Bone marrow (tissue), 2 donors: Measurements from ENCODE around the gene ITGAL.
"Not testable (repeated sequence)": the region's sequence is repeated elsewhere in the genome, so short reads cannot be mapped to it uniquely, and the experiment has no call there.

Experiments used
- DNase-seq, 2 donors: peaks; one replicate each; lab custom pipeline; 2025; lab: John Stamatoyannopoulos, UW

ITGAL gene

GRCh38 chr16:30472328-30472942 is at the start of gene ITGAL:
TSS of gene ITGAL (plus strand) at chr16:30472742. CDS start at chr16:30472838, 96 bp downstream.
- peak; percentile 32 to 86 for DNase-seq

GRCh38 chr16:30428055-30428454 is 44.5 kb upstream of the ITGAL start:
- DNase-seq, result no peak

GRCh38 chr16:30429418-30429677 is 43.2 kb upstream of the ITGAL start:
- no peak for DNase-seq

- DNase-seq, result peak; percentile 63 to 99
These were observed 42.7 kb upstream of the ITGAL start, which contains the start of gene DCTPP1 for GRCh38 chr16:30429678-30430427. TSS of gene DCTPP1 (minus strand) at chr16:30430030. CDS start at chr16:30429980, 50 bp downstream.

- DNase-seq, result no peak
These were observed 42.0 kb upstream of the ITGAL start for GRCh38 chr16:30430428-30430970.

- no peak for DNase-seq
These were observed 37.7 kb upstream of the ITGAL start for GRCh38 chr16:30434852-30435251.

- DNase-seq, result no peak
These were observed 35.0 kb upstream of the ITGAL start for GRCh38 chr16:30437511-30438046.

GRCh38 chr16:30438835-30439234 is 33.7 kb upstream of the ITGAL start:
- DNase-seq, result no peak

GRCh38 chr16:30439720-30440348 is 32.7 kb upstream of the ITGAL start:
- DNase-seq, result peak in 1 of 2 donors; percentile 22

GRCh38 chr16:30443631-30444030 is 28.9 kb upstream of the ITGAL start:
- no peak for DNase-seq

- no peak for DNase-seq
These were observed 28.1 kb upstream of the ITGAL start for GRCh38 chr16:30444231-30445148.

GRCh38 chr16:30445149-30445407 is 27.5 kb upstream of the ITGAL start:
- no peak for DNase-seq

- peak; percentile 85 to 94 for DNase-seq
These were observed 26.9 kb upstream of the ITGAL start, which contains the start of gene SEPHS2 for GRCh38 chr16:30445408-30446202. TSS of gene SEPHS2 (minus strand) at chr16:30445874. CDS start at chr16:30445727, 147 bp downstream.

GRCh38 chr16:30446203-30446595 is 26.3 kb upstream of the ITGAL start:
- DNase-seq, result no peak

GRCh38 chr16:30447512-30448226 is 24.9 kb upstream of the ITGAL start:
- no peak for DNase-seq

- no peak for DNase-seq
These were observed 23.5 kb upstream of the ITGAL start for GRCh38 chr16:30449116-30449435.

GRCh38 chr16:30452709-30453580 is 19.6 kb upstream of the ITGAL start:
- DNase-seq, result not testable (repeated sequence)

GRCh38 chr16:30456302-30456701 is 16.2 kb upstream of the ITGAL start:
- DNase-seq, result no peak

GRCh38 chr16:30457256-30457655 is 15.3 kb upstream of the ITGAL start:
- DNase-seq, result no peak
